GM21737 (cell line): ENCODE measurements around the gene MAJIN.
A peak's percentile ranks its signal among the peaks of the same experiment; 100 is the strongest.

Source experiments
- ATAC-seq: cut with Tn5 transposase; IDR thresholded peaks from one replicate; pipeline ENCODE4 v1.9.1; 2021; ENCODE audit warnings: mild to moderate bottlenecking, moderate library complexity; ENCODE audit not compliant: unreplicated experiment

MAJIN gene

GRCh38 chr11:64933213-64933934, 38.5 kb downstream of the MAJIN start:
- no peak for ATAC-seq

GRCh38 chr11:64932324-64932723, 39.6 kb downstream of the MAJIN start:
- ATAC-seq: no peak

GRCh38 chr11:64931290-64931689, 40.6 kb downstream of the MAJIN start:
- ATAC-seq: no peak

GRCh38 chr11:64930340-64930739, 41.6 kb downstream of the MAJIN start:
- ATAC-seq: no peak

- no peak for ATAC-seq
Observed at GRCh38 chr11:64929625-64930024, 42.3 kb downstream of the MAJIN start.

GRCh38 chr11:64928957-64929356, 43.0 kb downstream of the MAJIN start:
- no peak for ATAC-seq

GRCh38 chr11:64926689-64927088, 45.2 kb downstream of the MAJIN start:
- ATAC-seq: no peak

- no peak for ATAC-seq
Observed at GRCh38 chr11:64925536-64926436, 46.1 kb downstream of the MAJIN start.

- ATAC-seq: no peak
Observed at GRCh38 chr11:64924910-64925284, 47.0 kb downstream of the MAJIN start.

GRCh38 chr11:64923944-64924909, 47.7 kb downstream of the MAJIN start, which contains the start of gene PPP2R5B:
PPP2R5B (plus strand) TSS chr11:64924689; CDS start chr11:64925735, 1,046 bp downstream.
- ATAC-seq: peak; percentile 74

- ATAC-seq: no peak
Observed at GRCh38 chr11:64923151-64923661, 48.7 kb downstream of the MAJIN start.

GRCh38 chr11:64921384-64921783, 50.5 kb downstream of the MAJIN start:
- ATAC-seq: no peak

- ATAC-seq: no peak
Observed at GRCh38 chr11:64920124-64920523, 51.8 kb downstream of the MAJIN start.

GRCh38 chr11:64919627-64920026, 52.3 kb downstream of the MAJIN start:
- ATAC-seq: no peak

GRCh38 chr11:64918017-64918416, 53.9 kb downstream of the MAJIN start:
- ATAC-seq: no peak

GRCh38 chr11:64917663-64917995, 54.3 kb downstream of the MAJIN start:
- ATAC-seq: no peak

GRCh38 chr11:64916775-64917662, 54.9 kb downstream of the MAJIN start, which contains the start of gene ATG2A:
ATG2A (minus strand) TSS chr11:64917209; CDS start chr11:64917135, 74 bp downstream.
- ATAC-seq: peak; percentile 90

- no peak for ATAC-seq
Observed at GRCh38 chr11:64916040-64916774, 55.7 kb downstream of the MAJIN start.

GRCh38 chr11:64915376-64915887, 56.5 kb downstream of the MAJIN start:
- no peak for ATAC-seq
